Activated CD4-positive, alpha-beta T cell treated with anti-CD3 and anti-CD28 coated beads, Interleukin-2, Interleukin-4, amounts not matched to agents 100 ng/mL and 50 ng/mL, durations not matched to agents 16 hours and 8 hours (primary cell): ENCODE measurements around the gene BSN.

Experiments used
- DNase-seq: peaks from one replicate; pipeline ENCODE4 v3.0.0-alpha.2; 2020; ENCODE audit warnings: low spot score

The BSN gene

DNA sequence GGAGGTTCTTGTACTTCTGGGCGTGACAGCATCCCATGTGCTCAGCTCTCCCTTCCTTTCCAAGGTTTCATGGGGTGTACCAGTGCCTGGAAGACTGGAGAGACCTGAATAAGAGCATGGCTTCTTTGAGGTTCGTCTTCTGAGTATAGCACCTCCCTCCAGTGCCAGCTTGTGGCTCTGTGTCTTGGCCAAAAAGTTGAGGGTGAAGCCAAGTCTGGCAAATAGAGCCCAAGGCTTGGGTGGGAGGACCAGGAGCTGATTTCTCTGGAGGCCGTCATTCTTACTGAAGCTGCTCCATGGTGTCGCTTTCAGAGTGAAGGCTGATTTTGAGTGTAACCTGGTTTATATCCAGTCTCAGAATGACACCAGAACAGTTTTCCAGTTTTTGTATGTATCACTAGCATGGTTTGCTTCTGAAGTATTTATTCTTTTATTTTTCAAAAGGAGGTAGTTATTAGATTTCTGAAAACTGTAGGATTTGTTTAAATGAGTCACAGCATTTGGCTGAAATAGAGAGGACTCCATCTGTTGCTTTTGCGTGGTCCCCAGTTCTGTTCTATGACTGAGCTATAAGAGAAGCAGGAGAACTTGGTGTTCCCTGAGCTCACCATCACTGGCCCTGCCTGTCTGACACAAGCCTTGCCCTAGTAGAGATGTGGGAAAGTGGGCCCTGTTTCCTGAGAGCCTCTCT lies 47.2 kb downstream of the BSN start:
- no peak for DNase-seq

DNA sequence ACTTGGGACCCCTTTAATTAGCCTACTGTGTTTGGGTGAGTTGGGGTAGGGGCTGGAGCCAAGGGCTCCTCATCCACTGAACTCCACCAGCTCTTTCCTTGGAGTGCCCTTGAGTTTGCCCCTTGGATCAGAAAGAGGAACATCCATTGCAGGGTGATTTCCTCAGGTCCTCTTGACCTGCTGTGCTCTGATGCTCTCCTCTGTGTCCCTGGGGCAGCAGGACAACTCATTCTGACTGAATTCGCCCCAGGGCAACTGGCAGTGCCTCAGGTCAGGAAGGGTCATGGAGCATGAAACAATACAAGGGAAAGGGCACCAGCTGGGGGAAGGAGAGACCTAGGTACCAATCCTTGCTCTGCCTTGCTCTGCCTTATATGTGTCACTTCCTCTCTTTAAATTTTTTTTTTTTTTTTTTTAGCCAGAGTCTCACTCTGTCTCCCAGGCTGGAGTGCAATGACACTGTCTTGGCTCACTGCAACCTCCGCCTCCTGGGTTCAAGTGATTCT lies 47.8 kb downstream of the BSN start:
- DNase-seq, result no peak

DNA sequence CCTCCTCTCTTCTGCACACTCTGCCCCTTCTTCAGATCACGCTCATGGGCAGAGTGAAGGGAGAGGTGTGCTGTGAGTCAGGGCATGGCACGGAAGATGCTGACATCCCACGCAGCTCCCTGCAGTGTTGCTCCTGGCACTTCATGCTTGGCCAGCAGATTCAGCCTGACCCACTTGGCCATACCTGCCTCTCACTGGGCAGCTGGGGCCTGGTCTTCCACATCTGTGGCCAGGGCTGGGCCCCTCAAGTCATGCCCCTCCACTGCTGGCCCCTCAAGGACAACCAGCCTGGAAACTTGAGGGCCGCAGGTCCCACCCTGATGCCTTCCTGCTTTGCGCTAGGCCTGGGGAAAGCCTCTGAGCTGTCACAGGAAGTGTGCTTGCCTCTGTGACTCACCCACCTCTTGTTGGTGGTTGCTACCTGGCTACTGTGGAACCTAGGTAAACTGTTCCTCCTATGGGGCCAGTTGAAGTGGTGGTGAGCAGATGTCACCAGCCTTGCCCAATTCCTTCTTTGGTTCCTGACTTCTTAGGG lies 48.7 kb downstream of the BSN start:
- peak; percentile 60 for DNase-seq

DNA sequence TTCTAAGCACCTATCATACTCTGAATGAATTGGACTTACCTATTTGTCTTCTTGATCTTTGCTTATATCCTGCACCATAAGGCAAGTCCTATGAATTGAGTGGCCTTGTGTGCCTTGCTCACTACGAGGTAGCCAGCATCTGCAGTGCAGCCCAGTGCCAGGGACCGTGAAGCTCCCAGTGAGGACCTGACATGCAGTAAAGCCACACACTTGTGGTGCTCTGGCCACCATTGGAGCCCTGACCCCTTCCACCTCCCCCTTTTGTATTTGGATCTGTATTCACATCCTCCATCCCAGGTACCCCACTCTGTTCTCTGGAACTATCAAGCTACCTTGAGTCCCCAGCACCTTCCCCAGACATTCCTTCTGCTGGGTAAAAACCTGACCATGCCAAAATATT lies 52.1 kb downstream of the BSN start:
- no peak for DNase-seq

DNA sequence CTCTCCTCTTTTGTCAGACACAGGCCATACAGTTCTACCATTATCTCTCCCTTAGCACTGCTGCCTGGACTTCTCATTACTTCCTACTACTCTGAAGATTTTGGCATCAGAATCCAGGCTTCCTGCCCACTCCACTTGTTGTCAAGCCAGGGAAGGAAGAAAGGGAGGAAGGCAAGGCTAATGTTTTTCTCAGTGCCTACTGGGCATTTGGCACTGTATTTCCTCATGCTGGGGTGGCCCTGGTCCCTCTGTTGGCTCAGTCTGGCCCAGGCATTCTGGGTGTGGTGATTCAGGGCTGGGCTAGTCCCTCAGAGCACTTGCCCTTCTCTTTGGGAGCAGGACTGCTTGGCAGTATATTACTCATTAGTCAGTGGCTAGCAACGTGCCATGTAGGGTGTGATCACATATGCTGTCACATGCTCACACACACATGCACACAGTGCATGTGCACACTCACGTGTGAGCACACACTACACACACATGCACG lies 52.9 kb downstream of the BSN start:
- DNase-seq, result no peak

DNA sequence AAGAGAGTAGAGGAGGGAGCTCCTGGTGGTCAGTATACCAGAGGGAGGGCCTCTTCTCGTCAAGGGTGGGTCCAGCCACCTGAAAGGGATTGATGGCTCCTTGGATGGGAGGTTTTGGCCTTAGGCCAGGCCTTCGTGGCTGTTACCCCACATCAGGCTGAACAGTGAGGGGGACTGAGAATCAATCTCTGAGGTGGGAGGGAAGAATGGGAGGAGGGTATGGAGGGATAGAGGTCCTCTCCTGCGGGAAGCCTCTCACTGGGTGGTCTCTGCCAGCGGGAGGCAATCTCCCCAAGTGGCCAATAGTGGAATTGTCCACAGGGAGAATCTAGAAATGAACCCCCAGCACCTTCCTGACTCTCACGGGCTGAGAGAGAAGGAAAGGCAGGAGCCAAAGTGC lies 53.5 kb downstream of the BSN start:
- no peak for DNase-seq

DNA sequence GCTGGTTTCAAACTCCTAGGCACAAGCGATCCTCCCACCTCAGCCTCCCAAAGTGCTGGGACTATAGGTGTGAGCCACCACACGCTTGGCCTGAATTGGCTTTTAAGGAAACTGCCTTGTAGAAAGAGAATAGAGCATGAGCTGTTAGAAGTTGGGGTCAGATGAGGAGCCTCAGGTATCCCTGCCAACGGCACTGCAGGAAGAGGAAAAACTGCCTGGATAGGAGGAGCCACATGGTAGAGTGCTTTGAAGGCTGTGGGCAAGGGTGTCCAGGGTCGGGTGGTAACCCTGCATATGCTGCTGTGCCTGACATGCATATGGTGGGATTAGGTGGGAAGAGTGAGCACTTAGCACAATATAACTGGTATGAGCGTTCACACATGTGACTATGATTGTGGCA lies 55.0 kb downstream of the BSN start:
- DNase-seq, result no peak

DNA sequence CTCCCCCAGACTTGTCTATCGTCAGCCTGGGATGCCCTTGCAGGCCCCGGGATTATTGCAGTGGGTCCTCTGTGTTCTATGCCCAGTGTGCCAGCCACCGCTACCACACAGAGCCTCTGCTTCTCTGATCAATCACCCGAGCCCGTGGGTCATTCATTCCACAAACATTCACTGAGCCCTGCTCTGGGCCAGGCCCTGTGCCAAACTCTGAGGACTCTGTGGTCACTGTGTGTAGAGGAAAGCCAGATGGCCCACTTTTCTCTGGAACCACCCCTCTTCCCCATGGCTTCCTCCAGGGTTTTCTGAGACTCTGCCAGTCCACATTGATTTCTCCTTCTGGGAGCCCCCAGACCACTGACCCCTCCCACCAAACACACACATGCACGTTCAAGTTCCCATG lies 55.5 kb downstream of the BSN start:
- DNase-seq, result no peak

DNA sequence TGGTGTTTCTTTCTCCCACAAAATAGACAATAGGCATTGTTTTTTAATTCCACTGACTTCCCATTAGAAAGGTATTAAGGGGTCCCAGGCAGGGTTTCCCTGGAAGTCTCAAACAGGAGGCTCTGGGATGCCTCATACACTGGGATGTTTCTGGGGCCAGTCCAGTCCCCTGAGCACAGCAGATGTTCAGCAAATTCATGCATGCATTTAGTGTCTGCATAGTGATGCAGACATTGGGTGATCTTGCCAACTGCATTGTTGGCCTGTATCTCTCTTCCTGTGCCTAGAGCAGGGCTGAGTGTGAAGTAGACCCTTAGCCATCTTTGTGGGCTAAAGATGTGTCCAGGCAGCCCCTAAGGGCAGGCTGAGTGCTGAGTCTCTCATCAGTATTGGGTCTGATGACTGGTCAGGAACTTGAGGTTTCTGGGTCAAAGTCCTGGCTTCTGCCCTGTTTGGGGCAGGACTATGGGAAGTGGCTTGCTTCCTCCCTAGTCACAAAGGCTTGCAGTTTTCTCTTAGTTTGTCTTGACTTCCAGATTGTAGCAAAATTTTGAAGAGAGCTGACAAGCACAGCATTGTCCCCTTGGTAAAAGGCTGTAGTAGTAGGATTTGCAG lies 56.5 kb downstream of the BSN start:
- no peak for DNase-seq

DNA sequence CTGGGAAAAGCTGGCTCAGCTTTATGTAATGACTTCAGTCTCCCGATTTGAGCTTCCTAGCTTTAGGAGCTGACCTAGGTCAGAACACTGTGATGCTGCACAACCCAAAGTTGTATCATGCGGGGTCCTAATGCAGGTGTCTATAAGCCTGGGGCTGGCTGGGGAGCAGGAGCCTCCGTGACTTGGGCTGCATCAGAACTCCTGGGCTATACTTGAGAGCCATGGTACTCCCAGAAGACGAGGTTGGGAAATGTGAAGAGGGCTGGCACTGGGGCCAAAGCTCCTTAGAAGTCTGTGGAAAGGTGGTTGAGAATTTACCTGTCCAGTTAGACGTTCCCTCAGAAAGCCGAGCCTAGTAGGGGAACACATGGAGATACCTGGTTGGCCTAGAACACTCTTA lies 57.0 kb downstream of the BSN start:
- DNase-seq, result no peak

DNA sequence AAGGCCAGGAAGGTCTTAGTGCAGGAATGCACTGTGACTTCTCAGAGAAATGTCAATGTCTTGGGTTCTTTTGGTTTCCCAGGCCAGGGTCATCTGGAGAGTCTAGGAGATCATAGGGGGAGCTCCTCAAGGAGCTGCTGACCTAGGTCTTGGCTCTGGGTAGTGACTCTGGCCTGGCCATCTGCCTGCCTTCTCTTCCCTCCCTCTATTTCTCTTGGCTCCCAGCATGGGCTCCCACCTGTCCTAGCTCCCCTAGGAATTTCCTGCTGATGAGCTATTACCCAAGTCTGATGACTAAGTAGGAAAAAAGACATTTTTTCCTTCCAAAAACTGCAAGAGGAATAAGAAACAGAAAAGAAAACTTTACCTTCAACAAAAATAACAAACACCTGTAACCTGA lies 57.4 kb downstream of the BSN start:
- DNase-seq, result no peak

DNA sequence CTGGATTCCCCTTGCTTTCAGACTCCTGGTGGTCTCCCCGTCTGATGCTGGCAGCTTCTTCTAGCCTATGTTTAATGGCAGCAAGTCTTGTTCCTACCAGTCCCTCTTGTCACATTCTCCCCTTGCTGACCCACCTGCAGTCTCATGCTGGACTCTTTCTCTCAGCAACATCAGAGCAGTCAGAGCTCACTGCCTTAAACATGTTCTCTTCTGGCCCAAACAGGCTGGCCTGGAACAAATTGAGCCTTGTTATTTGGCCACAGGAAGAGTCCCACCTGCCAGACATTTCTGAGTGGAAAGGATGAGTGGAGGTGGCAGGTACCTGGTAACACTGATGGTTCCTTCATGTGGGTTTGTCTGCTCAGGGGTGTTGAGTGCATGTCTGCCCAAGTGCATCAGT lies 60.7 kb downstream of the BSN start:
- no peak for DNase-seq

DNA sequence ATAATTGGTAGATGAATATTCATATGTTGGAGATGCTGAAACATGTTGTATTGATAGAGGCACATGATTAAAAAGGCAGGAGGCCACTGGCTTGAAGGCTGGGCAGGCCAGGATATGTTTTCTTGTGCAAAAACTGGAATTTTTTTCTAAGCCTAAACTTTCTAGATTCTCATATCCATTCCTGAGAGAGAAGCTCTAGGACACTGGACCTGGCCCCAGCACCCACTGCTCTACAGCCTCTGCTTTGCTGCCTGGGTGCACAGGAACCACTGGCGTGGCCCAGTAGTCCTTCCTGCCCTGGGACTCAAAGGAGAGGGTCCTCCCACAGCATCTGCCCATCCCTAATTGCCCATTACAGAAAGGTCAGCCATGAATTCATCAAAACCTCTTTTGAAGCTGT lies 61.8 kb downstream of the BSN start:
- no peak for DNase-seq

DNA sequence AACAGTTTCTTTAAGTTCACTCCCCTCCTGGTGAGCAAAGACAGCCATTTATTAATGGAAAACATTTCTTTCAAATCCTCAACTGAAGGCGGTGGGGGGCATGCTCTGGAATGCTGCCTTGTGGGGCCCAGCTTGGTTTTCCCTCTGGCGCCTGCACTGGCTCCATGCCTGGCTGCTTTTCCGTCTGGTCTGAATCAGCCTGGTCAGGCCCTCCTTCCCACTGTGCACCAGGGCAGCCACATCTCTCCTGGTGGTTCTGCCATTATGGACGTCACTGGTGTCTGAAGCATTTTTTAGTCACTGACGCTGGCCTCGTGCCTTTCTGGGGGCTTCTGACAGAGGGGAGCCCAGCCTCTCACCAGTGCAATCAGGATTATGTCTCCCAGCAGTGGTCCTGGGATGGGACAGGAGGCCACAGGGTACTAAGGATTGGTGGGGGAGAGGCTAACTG lies 62.2 kb downstream of the BSN start:
- DNase-seq, result no peak

DNA sequence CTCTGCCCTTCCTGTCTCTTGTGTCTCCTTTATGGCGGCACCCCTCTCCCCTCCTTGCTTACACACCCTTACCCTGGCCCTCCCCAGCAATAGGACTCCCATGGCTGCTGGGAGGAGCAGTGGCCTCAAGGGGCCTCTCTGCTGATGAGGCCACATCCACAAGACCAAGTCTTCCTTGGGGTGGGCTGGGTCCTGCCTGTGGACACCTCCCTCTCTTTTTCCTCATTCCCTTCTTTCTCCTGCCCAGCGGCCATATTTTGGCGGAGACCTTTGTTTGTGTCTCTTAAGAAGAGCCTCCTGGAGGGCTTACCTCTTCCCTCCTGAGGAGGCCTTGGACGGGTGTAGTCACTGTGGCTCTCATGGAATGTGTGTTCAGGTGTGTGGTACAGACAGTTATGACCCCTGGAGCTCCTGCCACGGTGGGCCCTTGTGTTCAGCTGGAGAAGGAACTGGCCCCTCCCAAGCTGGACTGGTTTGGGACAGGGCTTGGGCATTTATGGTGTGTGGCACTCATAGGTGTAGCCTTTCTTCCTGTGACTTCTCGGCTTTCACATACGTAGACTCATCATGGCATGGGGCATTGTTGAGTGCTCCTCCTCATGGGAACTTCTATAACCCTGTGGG lies 63.2 kb downstream of the BSN start:
- DNase-seq, result no peak

DNA sequence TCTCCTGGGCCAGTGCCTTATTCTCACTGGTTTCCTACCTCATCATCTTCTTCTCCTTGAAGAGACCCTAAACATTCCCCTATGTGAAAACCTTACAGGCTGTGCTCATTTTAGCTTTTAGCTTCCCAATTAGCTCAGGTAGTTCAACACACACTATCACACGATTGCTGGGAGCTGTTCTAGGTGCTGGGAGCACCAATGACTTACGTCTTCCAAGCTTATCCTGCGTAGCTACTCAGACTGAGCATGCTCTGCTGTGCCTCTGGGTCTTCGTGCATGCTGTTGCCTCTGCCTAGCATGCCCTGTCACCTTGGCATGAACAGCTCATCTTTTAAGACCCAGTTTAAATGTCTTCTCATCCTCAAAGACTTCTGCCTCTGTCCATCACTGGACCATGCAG lies 64.1 kb downstream of the BSN start:
- no peak for DNase-seq

DNA sequence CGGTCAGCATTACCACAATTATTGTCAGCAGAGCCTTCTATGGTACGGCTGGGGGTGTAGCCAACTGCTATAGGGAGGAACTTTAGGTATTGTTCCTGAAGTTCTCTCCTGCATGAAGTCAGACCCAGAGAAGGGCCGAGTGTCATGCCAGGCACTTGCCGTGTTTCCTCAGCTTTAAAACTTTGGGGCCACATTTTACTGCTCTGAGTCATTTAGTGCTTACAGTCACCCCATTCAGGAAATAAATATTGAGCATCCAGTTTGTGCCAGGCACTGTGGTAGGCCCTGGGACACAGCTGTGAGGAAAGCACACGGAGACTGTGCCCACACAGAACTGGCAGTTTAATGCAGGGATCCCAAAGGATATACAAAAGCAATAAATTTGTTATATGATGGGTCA lies 65.4 kb downstream of the BSN start:
- peak; percentile 8 for DNase-seq

DNA sequence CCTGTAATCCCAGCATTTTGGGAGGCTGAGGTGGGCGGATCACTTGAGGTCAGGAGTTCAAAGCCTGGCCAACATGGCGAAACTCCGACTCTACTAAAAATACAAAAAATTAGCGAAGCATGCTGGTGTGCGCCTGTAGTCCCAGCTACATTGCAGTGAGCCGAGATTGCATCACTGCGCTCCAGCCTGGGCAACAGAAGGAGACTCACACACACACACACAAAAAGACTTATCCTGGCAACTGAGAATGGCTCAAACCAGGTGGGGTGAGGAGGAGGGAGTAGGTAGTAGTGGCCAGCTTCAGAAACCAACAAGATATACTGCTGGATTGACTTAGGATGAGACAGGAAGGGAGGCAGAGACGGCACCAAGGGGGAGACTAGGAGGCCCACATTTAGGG lies 66.5 kb downstream of the BSN start:
- DNase-seq, result no peak

DNA sequence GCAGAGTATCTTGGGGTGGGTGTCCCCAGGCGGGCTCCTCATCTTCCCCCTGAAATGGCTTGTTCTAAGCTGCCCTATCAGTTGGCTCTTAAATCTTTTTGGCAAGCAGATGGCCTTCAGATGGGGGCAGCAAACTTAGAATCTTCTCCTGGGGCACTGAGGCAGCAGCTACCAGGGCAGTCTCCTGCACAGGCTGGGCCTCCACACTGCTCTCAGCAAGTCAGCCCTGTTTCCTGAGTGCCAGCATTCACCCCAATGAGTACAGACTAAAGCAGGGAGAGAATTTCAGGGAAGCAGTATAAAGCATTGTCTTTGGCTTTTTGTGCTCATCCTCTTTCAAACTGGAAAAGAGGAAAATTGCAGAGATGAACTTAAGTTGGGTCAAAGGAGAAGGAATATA lies 68.8 kb downstream of the BSN start:
- DNase-seq, result no peak

DNA sequence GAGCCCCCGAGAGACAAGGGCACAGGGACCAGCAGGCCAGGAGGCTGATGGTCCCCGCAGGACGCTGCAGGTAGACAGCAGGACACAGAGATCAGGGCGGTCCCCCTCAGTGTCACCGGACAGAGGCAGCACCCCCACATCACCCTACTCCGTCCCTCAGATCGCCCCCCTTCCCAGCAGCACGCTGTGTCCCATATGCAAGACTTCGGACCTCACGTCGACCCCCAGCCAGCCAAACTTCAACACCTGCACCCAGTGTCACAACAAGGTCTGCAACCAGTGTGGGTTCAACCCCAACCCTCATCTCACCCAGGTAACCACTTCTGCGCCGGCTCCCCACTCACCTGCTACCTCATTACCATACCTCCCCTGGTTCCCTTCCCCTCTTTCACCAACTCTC lies 70.8 kb downstream of the BSN start:
- no peak for DNase-seq

DNA sequence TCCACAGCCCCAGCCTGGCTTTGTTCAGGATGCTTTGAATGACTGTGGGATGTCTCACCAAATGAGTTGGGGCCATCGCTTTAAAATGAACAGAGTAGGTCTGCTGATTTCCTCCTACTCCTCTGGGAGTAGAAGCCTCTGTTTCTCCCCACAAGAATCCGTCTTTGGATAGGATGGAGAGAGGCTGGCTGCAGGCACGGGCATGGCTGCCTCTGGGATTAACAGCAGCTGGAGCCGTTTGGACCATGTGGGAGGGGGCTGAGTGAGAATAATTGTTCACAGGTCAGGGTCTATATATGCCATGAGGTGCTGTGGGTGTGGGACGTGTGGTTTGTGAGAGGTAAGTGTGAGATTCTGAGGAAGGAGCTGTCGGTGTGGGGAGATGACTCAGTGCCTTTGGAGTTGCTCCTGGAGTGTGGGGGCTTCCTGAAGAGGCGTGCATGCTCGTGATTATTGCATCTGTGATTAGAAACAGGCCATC lies 71.9 kb downstream of the BSN start:
- peak; percentile 15 for DNase-seq

DNA sequence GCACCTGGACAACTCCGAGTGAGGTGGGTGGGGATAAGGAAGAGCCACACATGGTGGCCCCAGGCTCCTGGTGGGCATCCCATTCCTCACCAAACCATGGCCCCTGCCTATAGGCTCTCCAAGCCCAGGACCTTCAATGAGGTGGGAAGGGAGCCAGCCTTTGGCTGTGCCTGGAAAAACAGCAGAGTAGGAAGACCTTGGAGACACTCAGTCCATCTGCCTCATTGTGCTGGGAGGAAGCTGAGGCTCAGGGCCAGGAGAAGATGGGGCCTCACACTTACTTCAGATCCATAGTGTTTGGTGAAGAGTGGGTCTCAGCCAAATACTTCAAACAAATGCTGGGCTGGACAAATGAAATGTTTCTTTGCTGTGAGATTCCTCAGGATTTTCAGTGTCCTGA lies 72.5 kb downstream of the BSN start:
- no peak for DNase-seq

DNA sequence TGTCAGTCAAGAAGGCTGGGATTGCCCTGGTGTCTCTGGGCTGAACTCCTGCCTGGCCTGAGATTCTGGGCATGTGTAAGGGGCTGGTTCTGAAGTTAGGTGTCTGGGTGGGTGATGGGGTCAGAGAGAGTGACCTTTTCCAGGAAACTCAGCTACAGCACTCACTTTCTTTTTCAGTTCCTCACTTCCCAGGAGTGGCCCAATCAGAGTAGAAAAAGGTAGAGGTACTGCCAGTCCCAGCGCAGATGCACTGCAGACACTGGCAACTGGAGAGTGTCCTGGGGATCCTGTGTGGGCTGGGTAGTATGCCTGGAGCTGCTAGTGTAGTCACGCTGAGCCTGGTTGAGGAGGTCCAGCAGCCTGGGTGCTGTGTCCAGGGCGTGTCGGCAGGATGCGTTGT lies 73.4 kb downstream of the BSN start:
- no peak for DNase-seq
